GM10847 (cell line): ENCODE data around the gene SLC6A13.

ENCODE experiments used
- POLR2A ChIP-seq: IDR thresholded peaks from 2 replicates; pipeline ENCODE4 v1.6.1; 2011; ENCODE audit not compliant: insufficient read length; ENCODE audit errors: extremely low read depth

Gene SLC6A13

GRCh38 chr12:240566-240965 is 22.1 kb downstream of the SLC6A13 start:
- no peak for TF ChIP-seq POLR2A

- TF ChIP-seq POLR2A = no peak
Observed at GRCh38 chr12:238736-239398, 23.8 kb downstream of the SLC6A13 start.

- TF ChIP-seq POLR2A = no peak
Observed at GRCh38 chr12:238116-238515, 24.5 kb downstream of the SLC6A13 start.

DNA sequence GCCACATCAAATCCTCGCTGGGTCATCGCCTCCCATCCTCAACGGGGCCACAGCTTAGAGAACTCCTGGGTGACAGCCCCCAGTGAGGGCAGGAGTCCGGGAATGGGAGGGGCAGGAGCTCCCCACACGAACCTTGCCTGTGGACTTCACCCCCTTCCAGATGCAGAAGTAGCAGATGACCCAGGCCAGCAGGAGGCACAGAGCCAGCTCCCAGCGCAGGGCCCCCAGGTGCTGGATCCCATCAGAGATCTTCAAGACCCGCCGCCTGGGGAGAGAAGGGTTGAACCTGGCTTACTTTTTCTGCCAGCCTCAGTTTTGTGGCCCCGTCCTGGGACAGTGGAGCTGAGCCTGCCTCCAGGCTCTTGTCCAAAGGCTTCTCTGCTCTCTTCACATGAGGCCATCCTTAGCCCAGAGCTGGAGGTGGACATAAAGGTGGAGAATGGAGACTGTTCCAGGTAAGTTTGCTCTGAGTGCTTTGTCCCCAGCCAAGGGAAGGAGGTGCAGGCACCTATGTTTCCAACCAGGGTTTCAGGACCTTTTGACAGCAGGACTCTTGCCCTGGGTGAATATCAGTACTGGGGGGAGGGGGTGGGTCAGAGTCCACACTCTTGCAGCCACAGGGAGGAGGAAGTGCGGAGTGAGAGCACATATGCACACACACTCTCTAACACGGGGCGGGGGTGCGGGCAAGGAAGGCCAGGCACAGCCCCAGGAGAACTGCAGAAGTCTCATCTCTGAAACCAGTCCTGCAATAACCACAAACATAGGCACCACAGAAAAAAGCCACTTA is 25.4 kb downstream of the SLC6A13 start:
- TF ChIP-seq POLR2A = no peak

DNA sequence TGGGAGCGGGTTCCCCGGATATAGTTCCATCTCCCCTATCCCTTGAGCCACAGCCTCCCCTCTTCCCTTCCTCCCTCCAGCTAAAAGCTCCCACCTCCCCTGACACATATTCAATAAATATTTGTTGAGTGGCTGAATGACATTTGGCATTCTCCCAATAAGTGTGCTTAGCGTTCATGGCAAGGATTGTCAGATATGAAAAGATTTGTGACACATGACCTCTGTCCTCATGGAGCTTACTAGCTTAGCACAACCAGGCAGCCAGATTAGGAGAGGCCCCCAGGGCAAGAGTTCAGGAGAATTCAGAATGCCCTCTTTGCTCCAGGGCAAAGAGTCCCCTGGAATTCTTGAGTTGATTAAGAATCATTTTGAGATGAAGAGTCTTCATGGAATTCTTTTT is 26.2 kb downstream of the SLC6A13 start:
- no peak for TF ChIP-seq POLR2A

- TF ChIP-seq POLR2A = no peak
Observed at GRCh38 chr12:234891-235415, 27.7 kb downstream of the SLC6A13 start.

DNA sequence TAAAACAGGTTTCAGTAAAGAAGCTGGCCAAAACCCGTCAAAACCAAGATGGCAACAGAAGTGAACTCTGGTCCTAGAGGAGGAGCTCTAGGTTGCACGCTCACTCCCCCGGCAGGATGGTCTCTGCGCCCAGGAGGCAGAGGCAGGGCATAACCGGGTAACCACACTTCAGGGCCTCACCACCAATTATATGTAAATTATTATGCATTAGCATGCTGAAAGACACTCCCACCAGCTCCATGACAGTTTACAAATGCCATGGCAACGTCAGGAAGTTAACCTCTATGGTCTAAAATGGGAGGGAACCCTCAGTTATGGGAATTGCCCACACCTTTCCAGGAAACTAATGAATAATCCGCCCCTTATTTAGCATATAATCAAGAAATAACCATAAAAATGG is 28.6 kb downstream of the SLC6A13 start:
- no peak for TF ChIP-seq POLR2A

DNA sequence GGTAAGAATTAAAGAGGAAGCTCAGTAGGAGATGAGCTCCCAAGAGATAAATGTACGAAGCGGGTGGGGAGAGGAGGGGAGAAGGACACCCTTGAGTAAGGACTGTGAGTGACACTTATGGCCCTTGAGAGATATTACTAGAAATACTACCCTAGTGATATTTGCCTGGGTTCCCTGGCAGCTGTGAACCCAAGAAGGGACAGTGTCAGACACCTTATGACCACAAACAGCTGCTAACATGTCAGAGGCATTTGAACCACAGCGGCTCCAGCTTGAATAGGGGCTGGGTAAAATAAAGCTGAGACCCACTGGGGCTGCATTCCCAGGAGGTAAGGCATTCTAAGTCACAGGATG is 29.0 kb downstream of the SLC6A13 start:
- TF ChIP-seq POLR2A = no peak

GRCh38 chr12:232731-233614 is 29.7 kb downstream of the SLC6A13 start:
- TF ChIP-seq POLR2A = no peak

DNA sequence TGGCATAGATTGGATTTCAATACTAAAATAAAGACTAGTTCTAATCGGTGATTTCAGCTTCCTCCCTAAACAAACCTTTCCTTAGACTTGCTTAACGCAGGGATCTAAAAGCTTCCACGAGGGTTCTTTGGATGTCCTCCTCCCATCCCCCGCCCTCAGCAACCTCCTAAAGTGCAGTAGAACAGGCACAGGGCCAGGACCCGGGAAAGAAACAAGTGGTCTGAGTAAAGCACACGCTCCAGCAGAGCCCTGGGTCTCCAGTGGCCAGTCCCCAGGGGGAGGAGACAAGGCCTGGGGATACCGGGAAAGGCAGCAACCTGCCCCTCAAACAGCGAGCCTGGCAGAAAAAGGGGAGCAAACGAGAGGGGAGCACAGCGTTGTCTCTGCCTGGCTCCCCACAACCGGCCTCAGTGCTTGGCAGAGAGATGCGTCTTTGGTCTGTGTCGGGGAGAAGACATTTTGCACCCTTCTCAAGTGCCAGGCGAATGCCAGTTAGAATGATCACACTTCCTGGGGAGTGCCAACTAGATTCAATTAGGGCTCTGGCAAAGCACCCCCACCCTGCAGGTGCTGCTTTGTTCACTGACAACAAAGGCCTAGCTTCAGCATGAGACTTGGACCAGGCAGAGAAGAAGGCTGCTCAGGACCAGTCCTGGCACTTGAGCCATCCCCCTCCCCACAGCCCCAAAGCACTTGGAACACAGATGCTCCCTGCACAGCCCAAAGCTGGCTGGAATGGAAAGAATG is 31.5 kb downstream of the SLC6A13 start:
- no peak for TF ChIP-seq POLR2A

GRCh38 chr12:229441-230191 is 33.0 kb downstream of the SLC6A13 start:
- no peak for TF ChIP-seq POLR2A

GRCh38 chr12:228846-229200 is 33.8 kb downstream of the SLC6A13 start:
- no peak for TF ChIP-seq POLR2A

DNA sequence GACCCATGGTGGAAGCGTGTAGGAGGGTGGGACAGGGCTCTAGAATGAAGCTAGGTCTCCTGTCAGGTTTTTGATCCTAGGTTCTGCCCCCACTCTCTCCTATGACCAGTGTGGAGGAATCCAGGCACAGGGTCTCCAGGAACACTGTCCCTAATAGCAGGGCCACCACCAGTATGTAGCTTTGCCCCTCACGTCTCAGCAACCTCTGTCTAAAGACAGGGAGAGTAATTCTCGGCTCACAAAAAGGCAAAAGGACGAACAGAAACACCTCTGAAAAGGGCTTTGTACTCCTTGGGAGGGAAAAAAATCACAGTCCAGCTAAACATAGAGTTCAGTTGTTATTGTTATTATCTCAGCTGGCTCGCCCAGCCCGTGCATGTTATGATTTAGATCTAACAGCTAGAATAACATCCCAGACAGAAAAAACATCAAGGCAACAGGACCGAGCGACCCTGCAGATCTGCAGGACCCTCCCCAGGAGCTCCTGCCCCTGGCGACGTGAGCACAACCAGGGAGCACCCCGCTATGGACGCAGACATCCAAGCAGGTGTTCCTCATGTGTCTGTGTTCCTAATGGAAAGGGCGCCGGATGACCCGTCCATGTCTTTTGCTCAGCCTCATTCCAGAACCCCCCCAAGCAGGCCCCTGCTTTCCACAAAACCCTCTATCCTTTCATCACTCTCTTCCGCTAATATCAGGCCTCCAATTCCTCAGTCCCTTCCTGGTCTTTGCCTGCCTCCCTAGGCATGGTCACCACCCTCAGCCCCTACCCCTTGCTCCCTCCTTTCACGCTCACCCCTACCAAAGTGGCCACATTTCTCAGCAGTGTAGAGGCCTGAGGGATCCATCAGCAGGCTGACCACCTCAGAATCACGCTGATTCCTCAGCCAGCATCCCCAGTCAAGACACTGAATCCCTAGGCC is 34.5 kb downstream of the SLC6A13 start:
- TF ChIP-seq POLR2A = no peak

GRCh38 chr12:227286-227915 is 35.2 kb downstream of the SLC6A13 start:
- no peak for TF ChIP-seq POLR2A
